Nephron progenitor cell (in vitro differentiated cells): ENCODE results near the gene KCNH5.

Source experiments
- DNase-seq: peaks from one replicate; pipeline ENCODE4 v3.0.0; 2021
- H3K27ac Mint-ChIP-seq: 2 replicates; pipeline ENCODE4 v1.8.0; 2021; ENCODE audit warnings: mild to moderate bottlenecking, moderate library complexity, mixed read lengths
- H3K27me3 Mint-ChIP-seq: 2 replicates; pipeline ENCODE4 v1.8.0; 2021; ENCODE audit warnings: mild to moderate bottlenecking, low read depth, mixed read lengths; ENCODE audit not compliant: poor library complexity
- H3K36me3 Mint-ChIP-seq: 2 replicates; pipeline ENCODE4 v1.8.0; 2021; ENCODE audit warnings: low read depth, mixed read lengths
- H3K4me1 Mint-ChIP-seq: 2 replicates; pipeline ENCODE4 v1.8.0; 2021; ENCODE audit warnings: mixed read lengths
- H3K4me3 Mint-ChIP-seq: 2 replicates; pipeline ENCODE4 v1.8.0; 2021; ENCODE audit warnings: mild to moderate bottlenecking, moderate library complexity, mixed read lengths
- H3K9me3 Mint-ChIP-seq: 2 replicates; pipeline ENCODE4 v1.8.0; 2021; ENCODE audit warnings: mild to moderate bottlenecking, moderate library complexity, mixed read lengths
- CTCF ChIP-seq: fragments of 200-600 bp; sonication (generic); IDR thresholded peaks from 2 replicates; pipeline ENCODE4 v1.5.0; 2021; ENCODE audit warnings: antibody characterized with exemption

The KCNH5 gene

GRCh38 chr14:62854951-62855350 lies 190.3 kb downstream of the KCNH5 start:
- no peaks in the 10 kb centered on the region for H3K9me3 Mint-ChIP-seq
- no peak for DNase-seq
- H3K27me3 Mint-ChIP-seq = no peaks in the 10 kb centered on the region
- no peak for TF ChIP-seq CTCF
- no peak overlapping the region for H3K4me3 Mint-ChIP-seq
- no peaks in the 10 kb centered on the region for H3K4me1 Mint-ChIP-seq
- H3K27ac Mint-ChIP-seq = no peak overlapping the region
- peaks cover 10% of the 10 kb centered on the region for H3K36me3 Mint-ChIP-seq

GRCh38 chr14:62847168-62847567 lies 198.1 kb downstream of the KCNH5 start:
- DNase-seq = no peak
- Mint-ChIP-seq H3K36me3 (no peaks in the 10 kb centered on the region), H3K27me3 (no peaks in the 10 kb centered on the region), H3K9me3 (no peaks in the 10 kb centered on the region), H3K27ac (no peak overlapping the region), H3K4me3 (no peak overlapping the region), H3K4me1 (no peaks in the 10 kb centered on the region)
- TF ChIP-seq CTCF = no peak

GRCh38 chr14:62844546-62844945 lies 200.7 kb downstream of the KCNH5 start:
- H3K36me3 Mint-ChIP-seq = no peaks in the 10 kb centered on the region
- no peak overlapping the region for H3K4me3 Mint-ChIP-seq
- H3K27ac Mint-ChIP-seq = peak overlapping the region; percentile 8
- H3K9me3 Mint-ChIP-seq = no peaks in the 10 kb centered on the region
- no peaks in the 10 kb centered on the region for H3K27me3 Mint-ChIP-seq
- TF ChIP-seq CTCF = no peak
- H3K4me1 Mint-ChIP-seq = no peaks in the 10 kb centered on the region
- no peak for DNase-seq

GRCh38 chr14:62824086-62824485 lies 221.2 kb downstream of the KCNH5 start:
- no peaks in the 10 kb centered on the region for H3K4me1 Mint-ChIP-seq
- peaks cover 38% of the 10 kb centered on the region for H3K36me3 Mint-ChIP-seq
- no peaks in the 10 kb centered on the region for H3K27me3 Mint-ChIP-seq
- no peak overlapping the region for H3K27ac Mint-ChIP-seq
- no peak for DNase-seq
- H3K9me3 Mint-ChIP-seq = peaks cover 28% of the 10 kb centered on the region
- no peak overlapping the region for H3K4me3 Mint-ChIP-seq
- TF ChIP-seq CTCF = no peak

GRCh38 chr14:62819931-62820330 lies 225.3 kb downstream of the KCNH5 start:
- Mint-ChIP-seq H3K4me1 (no peaks in the 10 kb centered on the region), H3K27me3 (no peaks in the 10 kb centered on the region), H3K36me3 (peaks cover 22% of the 10 kb centered on the region), H3K4me3 (no peak overlapping the region), H3K9me3 (peaks cover 28% of the 10 kb centered on the region), H3K27ac (no peak overlapping the region)
- DNase-seq = no peak
- no peak for TF ChIP-seq CTCF

GRCh38 chr14:62807636-62808035 lies 237.6 kb downstream of the KCNH5 start:
- Mint-ChIP-seq H3K27ac (no peak overlapping the region), H3K27me3 (no peaks in the 10 kb centered on the region), H3K9me3 (peaks cover 24% of the 10 kb centered on the region), H3K36me3 (peaks cover 25% of the 10 kb centered on the region), H3K4me1 (no peaks in the 10 kb centered on the region), H3K4me3 (no peak overlapping the region)
- DNase-seq = no peak
- TF ChIP-seq CTCF = no peak
